SK-N-SH (cell line): ENCODE results near the gene CXXC1. TPM values are rescaled to one million over a fixed set of nuclear protein-coding genes. Genes with fewer than 3 reads are reported as not detected.
A peak's percentile ranks its signal among the peaks of the same experiment; 100 is the strongest.

Experiments used
- CTCF ChIA-PET: fragments of 300-600, 350-600 bp; formaldehyde crosslinking; extraction: SDS; loops from one replicate; lab custom pipeline; 2021; lab: Yijun Ruan, JAX
- POLR2A ChIA-PET: fragments of 350-600 bp; sonication (Branson Sonifier 250); formaldehyde crosslinking; extraction: SDS; loops from one replicate; lab custom pipeline; 2020; ENCODE audit warnings: antibody characterized with exemption, inconsistent platforms; lab: Yijun Ruan, JAX
- DNase-seq: peaks from one replicate; pipeline ENCODE4 v3.0.0; 2012
- H2AFZ ChIP-seq: fragments of 200-600 bp; sonication (generic); 2 replicates; pipeline ENCODE4 v1.8.1; 2016; ENCODE audit warnings: antibody characterized with exemption, mild to moderate bottlenecking, low read depth
- H3F3A ChIP-seq: fragments of 200-600 bp; sonication (generic); replicated peaks from 2 replicates; pipeline ENCODE3; 2016; ENCODE audit warnings: antibody characterized with exemption, mild to moderate bottlenecking; ENCODE audit not compliant: insufficient read depth
- H3K27ac ChIP-seq, 2 experiments: fragments of 200-500 bp in 1 of 2; fragments of 200-600 bp in 1 of 2; sonication (Bioruptor generic) in 1 of 2; sonication (generic), shearing (Covaris generic) in 1 of 2; 2 replicates each; pipeline versions ENCODE4 v1.5.1 to v1.6.1; 2014 to 2016; ENCODE audit warnings: low read depth in 2 of 2, inconsistent platforms in 1 of 2, low read length in 1 of 2, mild to moderate bottlenecking in 1 of 2, mixed read lengths in 1 of 2
- H3K27me3 ChIP-seq: fragments of 200-600 bp; sonication (generic), shearing (Covaris generic); 2 replicates; pipeline ENCODE4 v1.6.1; 2016; ENCODE audit warnings: mixed run types; ENCODE audit not compliant: insufficient read depth
- H3K36me3 ChIP-seq, 2 experiments: fragments of 200-500 bp in 1 of 2; fragments of 200-600 bp in 1 of 2; sonication (Bioruptor generic) in 1 of 2; sonication (generic) in 1 of 2; replicated peaks in 1 of 2; 2 replicates each; pipeline versions ENCODE3 to v1.5.1; 2014 to 2016; ENCODE audit warnings: low read length in 1 of 2, mild to moderate bottlenecking in 1 of 2; ENCODE audit not compliant: insufficient read depth in 2 of 2, control insufficient read depth in 1 of 2
- H3K4me1 ChIP-seq, 2 experiments: fragments of 200-500 bp in 1 of 2; fragments of 200-600 bp in 1 of 2; sonication (Bioruptor generic) in 1 of 2; sonication (generic), shearing (Covaris generic) in 1 of 2; 2 replicates each; pipeline versions ENCODE4 v1.5.1 to v1.6.1; 2014 to 2016; ENCODE audit warnings: low read depth in 1 of 2, low read length in 1 of 2, mixed run types in 1 of 2; ENCODE audit not compliant: insufficient read depth in 2 of 2, control insufficient read depth in 1 of 2
- H3K4me2 ChIP-seq: fragments of 200-600 bp; sonication (generic), shearing (Covaris generic); 2 replicates; pipeline ENCODE4 v1.6.1; 2017; ENCODE audit warnings: mixed run types
- H3K4me3 ChIP-seq, 2 experiments: fragments of 200-500 bp in 1 of 2; fragments of 200-600 bp in 1 of 2; sonication (Bioruptor generic) in 1 of 2; sonication (generic), shearing (Covaris generic) in 1 of 2; 2 replicates each; pipeline versions ENCODE4 v1.5.1 to v1.8.1; 2014 to 2016; ENCODE audit warnings: low read depth in 2 of 2, inconsistent platforms in 1 of 2, low read length in 1 of 2, mild to moderate bottlenecking in 1 of 2, mixed read lengths in 1 of 2, moderate library complexity in 1 of 2
- H3K79me2 ChIP-seq: fragments of 200-600 bp; sonication (generic); 2 replicates; pipeline ENCODE4 v1.8.1; 2017; ENCODE audit warnings: mild to moderate bottlenecking; ENCODE audit not compliant: insufficient read depth
- H3K9ac ChIP-seq: fragments of 200-600 bp; sonication (generic); 2 replicates; pipeline ENCODE4 v1.6.1; 2017; ENCODE audit warnings: mixed run types
- H3K9me2 ChIP-seq: fragments of 200-600 bp; sonication (generic); 2 replicates; pipeline ENCODE4 v1.6.1; 2017; ENCODE audit warnings: mixed run types
- H3K9me3 ChIP-seq: fragments of 200-600 bp; sonication (generic); 2 replicates; pipeline ENCODE4 v1.6.1; 2017; ENCODE audit warnings: mixed run types, mild to moderate bottlenecking, moderate library complexity
- H4K20me1 ChIP-seq: fragments of 200-600 bp; sonication (generic); 2 replicates; pipeline ENCODE4 v1.6.1; 2017; ENCODE audit warnings: mild to moderate bottlenecking, mixed run types; ENCODE audit not compliant: insufficient read depth
- JUND ChIP-seq: IDR thresholded peaks from 2 replicates; pipeline ENCODE4 v1.4.0; 2012
- NFIC ChIP-seq: IDR thresholded peaks from 2 replicates; pipeline ENCODE4 v1.4.0; 2012; ENCODE audit warnings: borderline replicate concordance
- POLR2AphosphoS5 ChIP-seq: IDR thresholded peaks from 2 replicates; pipeline ENCODE4 v1.6.1; 2012; ENCODE audit warnings: low read depth, low read length
- REST ChIP-seq: IDR thresholded peaks from 2 replicates; pipeline ENCODE4 v1.6.1; 2012; ENCODE audit warnings: mild to moderate bottlenecking, low read depth, low read length, moderate library complexity
- SIN3A ChIP-seq: IDR thresholded peaks from 2 replicates; pipeline ENCODE4 v1.6.1; 2012; ENCODE audit warnings: low read depth, mild to moderate bottlenecking, low read length, moderate library complexity, borderline replicate concordance
- TCF12 ChIP-seq: IDR thresholded peaks from 2 replicates; pipeline ENCODE4 v1.4.0; 2012
- TEAD4 ChIP-seq: IDR thresholded peaks from 2 replicates; pipeline ENCODE4 v1.4.0; 2012; ENCODE audit warnings: mild to moderate bottlenecking, borderline replicate concordance; ENCODE audit not compliant: insufficient read depth
- USF1 ChIP-seq: IDR thresholded peaks from 2 replicates; pipeline ENCODE4 v1.4.0; 2012; ENCODE audit warnings: low read depth, borderline replicate concordance
- YY1 ChIP-seq: IDR thresholded peaks from 2 replicates; pipeline ENCODE4 v1.4.0; 2012; ENCODE audit warnings: low read depth, mild to moderate bottlenecking
- WGBS: methylation state at CpG from one replicate; pipeline ENCODE4 v1.1.6; 2017; ENCODE audit warnings: low lambda C conversion rate; 5-methylcytosine and 5-hydroxymethylcytosine counted together
- polyA plus RNA-seq, 3 experiments: library from polyadenylated mRNA; depleted of rRNA; stranded (reverse); fragments of >200 nt; gene quantifications; 2 replicates each; pipeline ENCODE4 v1.2.3, GENCODE V29; 2012

Gene CXXC1
- polyA plus RNA-seq, 1 of the 3 experiments (the other 2 are of a cell fraction), result 128 TPM

GRCh38 chr18:50306944-50307343 lies 19.5 kb upstream of the CXXC1 start:
- H3K27ac ChIP-seq, result no peak overlapping the region
- peaks cover 0 to 8% of the 10 kb centered on the region in 2 experiments; a peak in 1 of 4 replicates for H3K4me1 ChIP-seq

GRCh38 chr18:50301074-50301473 lies 13.6 kb upstream of the CXXC1 start:
- POLR2A ChIA-PET, result interaction anchor here (0.6 kb wide), 1 partner anchor 815 kb away, joined by 3 read pairs; no protein-coding TSS in a partner anchor
- Histone ChIP-seq H3K27ac (no peak overlapping the region), H3K9me2 (no peaks in the 10 kb centered on the region), H3K79me2 (no peaks in the 10 kb centered on the region), H3K27me3 (peaks cover 23% of the 10 kb centered on the region), H3K4me1 (peaks cover 0 to 3% of the 10 kb centered on the region in 2 experiments; a peak in 1 of 4 replicates), H3F3A (no peaks in the 10 kb centered on the region), H3K4me2 (no peak overlapping the region), H3K9me3 (0 out of 2 replicates have a peak, but pooled peaks cover 4% of the 10 kb centered on the region), H3K36me3 (no peaks in the 10 kb centered on the region), H2AFZ (no peak overlapping the region), H4K20me1 (no peaks in the 10 kb centered on the region), H3K4me3 (no peak overlapping the region), H3K9ac (no peak overlapping the region)
- no peak for DNase-seq
- no peak for TF ChIP-seq NFIC
- TF ChIP-seq USF1, result no peak
- TF ChIP-seq SIN3A, result no peak
- no peak for TF ChIP-seq YY1
- TF ChIP-seq POLR2AphosphoS5, result no peak
- CTCF ChIA-PET, result interaction anchor here (3.4 kb wide), 1 partner anchor 56 kb away, joined by 14 read pairs; no protein-coding TSS in a partner anchor
- 21% methylated on average over 5 of the region's 5 CpGs for WGBS

More at GRCh38 chr18:50306944-50307343, 19.5 kb upstream of the CXXC1 start:
- no peaks in the 10 kb centered on the region for H3K36me3 ChIP-seq
- H3K9me3 ChIP-seq, result 0 out of 2 replicates have a peak, but pooled peaks cover 4% of the 10 kb centered on the region
- CTCF ChIA-PET, result interaction anchor here (2.0 kb wide), 1 partner anchor 50 kb away, joined by 7 read pairs; no protein-coding TSS in a partner anchor
- H3K9ac ChIP-seq, result no peak overlapping the region
- peak overlapping the region; percentile 80 for H2AFZ ChIP-seq
- no peaks in the 10 kb centered on the region for H3K79me2 ChIP-seq
- H4K20me1 ChIP-seq, result no peaks in the 10 kb centered on the region
- H3F3A ChIP-seq, result no peaks in the 10 kb centered on the region
- WGBS, result 76% methylated on average over 8 of the region's 8 CpGs
- peaks cover 11% of the 10 kb centered on the region; the same call in 1 of the 2 replicates for H3K27me3 ChIP-seq
- TF ChIP-seq TCF12 (no peak), NFIC (no peak), TEAD4 (no peak), JUND (no peak), REST (no peak)
- TF ChIP-seq, all 33 proteins: peak for 0
- POLR2A ChIA-PET, result no interaction called here
- Histone ChIP-seq H3K4me2 (peak overlapping the region; percentile 70), H3K9me2 (no peaks in the 10 kb centered on the region), H3K4me3 (peak overlapping the region; percentile 59 to 60; a peak in 3 of 4 replicates)
- no peak for DNase-seq
